HEK293 (cell line): ENCODE results near the gene MAGI1.

Experiments used
- CTCF ChIA-PET: fragments of 350-600 bp; formaldehyde crosslinking; extraction: SDS; loops from one replicate; lab custom pipeline; 2021; ENCODE audit warnings: antibody characterized with exemption; lab: Yijun Ruan, JAX
- POLR2A ChIA-PET: fragments of 300-600 bp; formaldehyde crosslinking; extraction: SDS; loops from one replicate; lab custom pipeline; 2020; ENCODE audit warnings: antibody characterized with exemption, inconsistent platforms; lab: Yijun Ruan, JAX
- H3K27ac ChIP-seq: fragments of 200-500 bp; sonication (Bioruptor generic); 2 replicates; pipeline ENCODE4 v1.5.1; 2014; ENCODE audit warnings: low read depth, low read length, control low read depth, inconsistent platforms; ENCODE audit errors: extremely low read depth
- H3K36me3 ChIP-seq, 2 experiments: fragments of 200-500 bp in 1 of 2; sonication (Bioruptor generic) in 1 of 2; 1 replicate in 1 of 2; 2 replicates in 1 of 2; pipeline ENCODE4 v1.5.1; 2014 to 2017; ENCODE audit warnings: inconsistent platforms in 2 of 2, low read length in 2 of 2; ENCODE audit not compliant: control insufficient read depth in 2 of 2, insufficient read depth in 1 of 2
- H3K4me1 ChIP-seq: fragments of 200-500 bp; sonication (Bioruptor generic); 2 replicates; pipeline ENCODE4 v1.5.1; 2014; ENCODE audit warnings: mild to moderate bottlenecking, low read length, inconsistent platforms; ENCODE audit not compliant: control insufficient read depth, insufficient read depth
- H3K4me3 ChIP-seq: 2 replicates; pipeline ENCODE4 v1.5.1; 2011; ENCODE audit warnings: low read depth, mild to moderate bottlenecking, control low read depth, low read length, moderate library complexity
- H3K9me3 ChIP-seq: fragments of 200-500 bp; sonication (Bioruptor generic); 2 replicates; pipeline ENCODE4 v1.5.1; 2014; ENCODE audit warnings: low read depth, low read length, inconsistent platforms; ENCODE audit not compliant: control insufficient read depth, insufficient read depth
- GLI2 ChIP-seq: fragments of 450-650 bp; formaldehyde crosslinking; IDR thresholded peaks from 2 replicates; pipeline ENCODE4; 2017; ENCODE audit warnings: missing biosample characterization, missing genetic modification characterization, low read depth, borderline replicate concordance
- HOXC10 ChIP-seq: sonication (generic); formaldehyde crosslinking; IDR thresholded peaks from 2 replicates; pipeline ENCODE4 v1.8.1; 2023; ENCODE audit warnings: mild to moderate bottlenecking, missing genetic modification reagents
- IKZF3 ChIP-seq: fragments of 450-650 bp; IDR thresholded peaks from 2 replicates; pipeline ENCODE4 v1.5.0; 2018; ENCODE audit warnings: missing biosample characterization, mild to moderate bottlenecking, missing genetic modification characterization, moderate library complexity
- KLF10 ChIP-seq: fragments of 450-650 bp; IDR thresholded peaks from 2 replicates; pipeline ENCODE4 v1.5.1; 2018; ENCODE audit warnings: missing biosample characterization, mild to moderate bottlenecking, missing genetic modification characterization
- MYNN ChIP-seq: fragments of 450-650 bp; formaldehyde crosslinking; IDR thresholded peaks from 2 replicates; pipeline ENCODE4 v1.5.1; 2016; ENCODE audit warnings: missing biosample characterization, missing genetic modification characterization, borderline replicate concordance
- RBAK ChIP-seq: fragments of 450-650 bp; formaldehyde crosslinking; IDR thresholded peaks from 2 replicates; pipeline ENCODE4 v1.5.1; 2016; ENCODE audit warnings: missing biosample characterization, missing genetic modification characterization
- SP3 ChIP-seq: fragments of 450-650 bp; formaldehyde crosslinking; IDR thresholded peaks from 2 replicates; pipeline ENCODE4 v1.5.1; 2016; ENCODE audit warnings: missing biosample characterization, missing genetic modification characterization
- YY1 ChIP-seq: fragments of 450-650 bp; formaldehyde crosslinking; IDR thresholded peaks from 2 replicates; pipeline ENCODE4 v1.5.1; 2018; ENCODE audit warnings: missing biosample characterization, missing genetic modification characterization
- ZBTB6 ChIP-seq: fragments of 450-650 bp; formaldehyde crosslinking; IDR thresholded peaks from 2 replicates; pipeline ENCODE4 v1.5.1; 2017; ENCODE audit warnings: missing biosample characterization, missing genetic modification characterization
- ZFHX2 ChIP-seq: fragments of 450-650 bp; formaldehyde crosslinking; conservative IDR thresholded peaks from 2 replicates; pipeline ENCODE4 v1.5.1; 2016; ENCODE audit warnings: missing biosample characterization, missing genetic modification characterization
- ZNF221 ChIP-seq: fragments of 450-650 bp; formaldehyde crosslinking; IDR thresholded peaks from 2 replicates; pipeline ENCODE4 v1.5.1; 2017; ENCODE audit warnings: missing biosample characterization, missing genetic modification characterization, borderline replicate concordance
- ZNF341 ChIP-seq: fragments of 450-650 bp; formaldehyde crosslinking; IDR thresholded peaks from 2 replicates; pipeline ENCODE4; 2016; ENCODE audit warnings: low read depth, missing biosample characterization, missing genetic modification characterization
- ZNF37A ChIP-seq: fragments of 450-650 bp; IDR thresholded peaks from 2 replicates; pipeline ENCODE4 v1.5.1; 2018; ENCODE audit warnings: missing biosample characterization, missing genetic modification characterization
- ZNF521 ChIP-seq: fragments of 450-650 bp; formaldehyde crosslinking; IDR thresholded peaks from 2 replicates; pipeline ENCODE4 v1.5.1; 2017; ENCODE audit warnings: missing biosample characterization, mild to moderate bottlenecking, missing genetic modification characterization
- ZNF600 ChIP-seq: fragments of 450-650 bp; formaldehyde crosslinking; IDR thresholded peaks from 2 replicates; pipeline ENCODE4 v1.5.1; 2016; ENCODE audit warnings: missing biosample characterization, missing genetic modification characterization
- ZNF629 ChIP-seq: fragments of 450-650 bp; formaldehyde crosslinking; IDR thresholded peaks from 2 replicates; pipeline ENCODE4 v1.5.1; 2017; ENCODE audit warnings: missing biosample characterization, missing genetic modification characterization
- ZNF791 ChIP-seq: fragments of 450-650 bp; formaldehyde crosslinking; IDR thresholded peaks from 2 replicates; pipeline ENCODE4 v1.5.1; 2016; ENCODE audit warnings: missing biosample characterization, missing genetic modification characterization
- TF ChIP-seq, protein P1 (sequence below): fragments of 450-650 bp; formaldehyde crosslinking; IDR thresholded peaks from 2 replicates; pipeline ENCODE4 v1.5.1; 2016; ENCODE audit warnings: missing biosample characterization, missing genetic modification characterization
- TF ChIP-seq, protein P2 (sequence below): fragments of 450-650 bp; formaldehyde crosslinking; IDR thresholded peaks from 2 replicates; pipeline ENCODE4 v1.5.1; 2017; ENCODE audit warnings: missing biosample characterization, missing genetic modification characterization
- TF ChIP-seq, protein P3 (sequence below): fragments of 450-650 bp; formaldehyde crosslinking; IDR thresholded peaks from 2 replicates; pipeline ENCODE4 v1.5.1; 2016; ENCODE audit warnings: missing biosample characterization, missing genetic modification characterization

Gene MAGI1

DNA sequence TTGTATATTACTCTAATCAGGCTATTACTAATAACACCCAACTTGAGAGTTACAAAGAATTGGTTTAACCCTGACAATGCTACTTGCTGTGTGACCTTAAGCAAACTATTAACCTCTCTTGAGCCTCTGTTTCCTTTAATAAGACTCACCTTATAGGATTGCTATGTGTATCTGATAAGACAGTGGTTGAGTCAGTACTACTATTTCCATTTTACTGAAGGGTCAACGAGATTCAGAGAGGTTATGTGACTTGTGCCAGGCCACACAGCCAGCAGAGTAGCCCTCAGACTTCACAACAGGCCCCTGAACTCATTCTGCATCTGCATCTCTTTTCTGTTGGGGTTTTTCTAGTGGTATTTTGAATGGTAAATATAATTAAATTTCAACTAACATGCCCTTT lies 420.1 kb downstream of the MAGI1 start:
- ChIA-PET CTCF (no interaction called here), POLR2A (no interaction called here)
- Histone ChIP-seq H3K27ac (no peak overlapping the region), H3K36me3 (no peaks in the 10 kb centered on the region), H3K4me3 (no peak overlapping the region), H3K4me1 (no peaks in the 10 kb centered on the region), H3K9me3 (no peaks in the 10 kb centered on the region)
- TF ChIP-seq ZBTB6 (tag by site-specific recombination), result no peak
- TF ChIP-seq KLF10 (tag by site-specific recombination), result no peak
- TF ChIP-seq YY1 (tag by site-specific recombination), result no peak
- TF ChIP-seq IKZF3 (tag by site-specific recombination), result no peak
- TF ChIP-seq HOXC10 (CRISPR knock-in tag), result no peak
- no peak for TF ChIP-seq RBAK (tag by site-specific recombination)
- TF ChIP-seq ZNF791, result no peak
- no peak for TF ChIP-seq ZNF221 (tag by site-specific recombination)
- TF ChIP-seq, protein P1, sequence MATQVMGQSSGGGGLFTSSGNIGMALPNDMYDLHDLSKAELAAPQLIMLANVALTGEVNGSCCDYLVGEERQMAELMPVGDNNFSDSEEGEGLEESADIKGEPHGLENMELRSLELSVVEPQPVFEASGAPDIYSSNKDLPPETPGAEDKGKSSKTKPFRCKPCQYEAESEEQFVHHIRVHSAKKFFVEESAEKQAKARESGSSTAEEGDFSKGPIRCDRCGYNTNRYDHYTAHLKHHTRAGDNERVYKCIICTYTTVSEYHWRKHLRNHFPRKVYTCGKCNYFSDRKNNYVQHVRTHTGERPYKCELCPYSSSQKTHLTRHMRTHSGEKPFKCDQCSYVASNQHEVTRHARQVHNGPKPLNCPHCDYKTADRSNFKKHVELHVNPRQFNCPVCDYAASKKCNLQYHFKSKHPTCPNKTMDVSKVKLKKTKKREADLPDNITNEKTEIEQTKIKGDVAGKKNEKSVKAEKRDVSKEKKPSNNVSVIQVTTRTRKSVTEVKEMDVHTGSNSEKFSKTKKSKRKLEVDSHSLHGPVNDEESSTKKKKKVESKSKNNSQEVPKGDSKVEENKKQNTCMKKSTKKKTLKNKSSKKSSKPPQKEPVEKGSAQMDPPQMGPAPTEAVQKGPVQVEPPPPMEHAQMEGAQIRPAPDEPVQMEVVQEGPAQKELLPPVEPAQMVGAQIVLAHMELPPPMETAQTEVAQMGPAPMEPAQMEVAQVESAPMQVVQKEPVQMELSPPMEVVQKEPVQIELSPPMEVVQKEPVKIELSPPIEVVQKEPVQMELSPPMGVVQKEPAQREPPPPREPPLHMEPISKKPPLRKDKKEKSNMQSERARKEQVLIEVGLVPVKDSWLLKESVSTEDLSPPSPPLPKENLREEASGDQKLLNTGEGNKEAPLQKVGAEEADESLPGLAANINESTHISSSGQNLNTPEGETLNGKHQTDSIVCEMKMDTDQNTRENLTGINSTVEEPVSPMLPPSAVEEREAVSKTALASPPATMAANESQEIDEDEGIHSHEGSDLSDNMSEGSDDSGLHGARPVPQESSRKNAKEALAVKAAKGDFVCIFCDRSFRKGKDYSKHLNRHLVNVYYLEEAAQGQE (tag by site-specific recombination), result no peak
- TF ChIP-seq SP3, result no peak
- TF ChIP-seq GLI2, result no peak
- no peak for TF ChIP-seq ZNF37A (tag by site-specific recombination)
- TF ChIP-seq MYNN (tag by site-specific recombination), result no peak
- no peak for TF ChIP-seq ZNF629 (tag by site-specific recombination)
- TF ChIP-seq, protein P2, sequence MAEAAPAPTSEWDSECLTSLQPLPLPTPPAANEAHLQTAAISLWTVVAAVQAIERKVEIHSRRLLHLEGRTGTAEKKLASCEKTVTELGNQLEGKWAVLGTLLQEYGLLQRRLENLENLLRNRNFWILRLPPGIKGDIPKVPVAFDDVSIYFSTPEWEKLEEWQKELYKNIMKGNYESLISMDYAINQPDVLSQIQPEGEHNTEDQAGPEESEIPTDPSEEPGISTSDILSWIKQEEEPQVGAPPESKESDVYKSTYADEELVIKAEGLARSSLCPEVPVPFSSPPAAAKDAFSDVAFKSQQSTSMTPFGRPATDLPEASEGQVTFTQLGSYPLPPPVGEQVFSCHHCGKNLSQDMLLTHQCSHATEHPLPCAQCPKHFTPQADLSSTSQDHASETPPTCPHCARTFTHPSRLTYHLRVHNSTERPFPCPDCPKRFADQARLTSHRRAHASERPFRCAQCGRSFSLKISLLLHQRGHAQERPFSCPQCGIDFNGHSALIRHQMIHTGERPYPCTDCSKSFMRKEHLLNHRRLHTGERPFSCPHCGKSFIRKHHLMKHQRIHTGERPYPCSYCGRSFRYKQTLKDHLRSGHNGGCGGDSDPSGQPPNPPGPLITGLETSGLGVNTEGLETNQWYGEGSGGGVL (tag by site-specific recombination), result no peak
- TF ChIP-seq ZNF341 (tag by site-specific recombination), result no peak
- no peak for TF ChIP-seq ZNF521 (tag by site-specific recombination)
- no peak for TF ChIP-seq ZNF600 (tag by site-specific recombination)

GRCh38 chr3:65617787-65618186 lies 420.9 kb downstream of the MAGI1 start:
- ChIA-PET POLR2A (no interaction called here), CTCF (no interaction called here)
- Histone ChIP-seq H3K27ac (no peak overlapping the region), H3K4me3 (no peak overlapping the region), H3K9me3 (no peaks in the 10 kb centered on the region), H3K4me1 (no peaks in the 10 kb centered on the region), H3K36me3 (no peaks in the 10 kb centered on the region)
- TF ChIP-seq, protein P3, sequence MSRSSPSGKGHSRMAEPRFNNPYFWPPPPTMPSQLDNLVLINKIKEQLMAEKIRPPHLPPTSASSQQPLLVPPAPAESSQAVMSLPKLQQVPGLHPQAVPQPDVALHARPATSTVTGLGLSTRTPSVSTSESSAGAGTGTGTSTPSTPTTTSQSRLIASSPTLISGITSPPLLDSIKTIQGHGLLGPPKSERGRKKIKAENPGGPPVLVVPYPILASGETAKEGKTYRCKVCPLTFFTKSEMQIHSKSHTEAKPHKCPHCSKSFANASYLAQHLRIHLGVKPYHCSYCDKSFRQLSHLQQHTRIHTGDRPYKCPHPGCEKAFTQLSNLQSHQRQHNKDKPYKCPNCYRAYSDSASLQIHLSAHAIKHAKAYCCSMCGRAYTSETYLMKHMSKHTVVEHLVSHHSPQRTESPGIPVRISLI (tag by site-specific recombination), result no peak
- TF ChIP-seq ZFHX2 (tag by site-specific recombination), result 0 out of 2 replicates have a peak, but pooled peaks have one; percentile 17
